Heart right ventricle (tissue), 16 donors: ENCODE results near the gene CHD6. TPM values are rescaled to one million over a fixed set of nuclear protein-coding genes. Genes with fewer than 3 reads are reported as not detected.
"Not testable (repeated sequence)": the region's sequence is repeated elsewhere in the genome, so short reads cannot be mapped to it uniquely, and the experiment has no call there.

ENCODE experiments used
- ATAC-seq, 8 donors: fragments of 200-7000 bp; cut with Tn5 transposase; one replicate each; pipeline ENCODE4 v1.9.1; 2020; ENCODE audit warnings: mild to moderate bottlenecking in 8 of 8, moderate library complexity in 8 of 8, moderate number of reproducible peaks in 1 of 8
- DNase-seq, 2 donors: peaks; one replicate each; pipeline ENCODE4 v3.0.0-alpha.2; 2020
- H3K27ac ChIP-seq, 10 donors: fragments of 200-600 bp; sonication (generic) in 2 of 10; one replicate each; pipeline versions ENCODE4 v1.5.0 to v1.8.0; 2020 to 2022; ENCODE audit warnings: mild to moderate bottlenecking in 3 of 10
- H3K27me3 ChIP-seq, 7 donors: fragments of 200-600 bp; one replicate each; pipeline ENCODE4 v1.8.0; 2021 to 2022; ENCODE audit warnings: mild to moderate bottlenecking in 2 of 7
- H3K36me3 ChIP-seq, 9 donors: fragments of 200-600 bp; sonication (generic) in 1 of 9; one replicate each; pipeline versions ENCODE4 v1.5.0 to v1.8.0; 2020 to 2022; ENCODE audit warnings: mild to moderate bottlenecking in 2 of 9
- H3K4me1 ChIP-seq, 9 donors: fragments of 200-600 bp; sonication (generic) in 1 of 9; one replicate each; pipeline versions ENCODE4 v1.5.0 to v1.8.0; 2020 to 2022; ENCODE audit warnings: mild to moderate bottlenecking in 4 of 9
- H3K4me3 ChIP-seq, 10 donors: fragments of 200-600 bp; sonication (generic) in 2 of 10; one replicate each; pipeline versions ENCODE4 v1.5.0 to v1.8.0; 2020 to 2022; ENCODE audit warnings: mild to moderate bottlenecking in 7 of 10, moderate library complexity in 2 of 10
- H3K9me3 ChIP-seq, 11 donors: fragments of 200-600 bp in 10 of 11; sonication (generic) in 2 of 11; one replicate each; pipeline versions ENCODE4 v1.5.0 to v1.8.0; 2013 to 2022; ENCODE audit warnings: mild to moderate bottlenecking in 2 of 11, control low read depth in 1 of 11, moderate library complexity in 1 of 11
- CTCF ChIP-seq, 9 donors: fragments of 200-600 bp; sonication (generic) in 2 of 9; IDR thresholded peaks; one replicate each; pipeline versions ENCODE4 v1.5.0 to v1.8.0; 2021 to 2022; ENCODE audit warnings: antibody characterized with exemption in 9 of 9, mild to moderate bottlenecking in 5 of 9, moderate library complexity in 1 of 9
- WGBS, 2 donors: extraction: QIAGEN DNeasy Blood & Tissue Kit; methylation state at CpG; one replicate each; pipeline ENCODE4 v1.1.7; 2013; ENCODE audit warnings: inconsistent platforms in 1 of 2; 5-methylcytosine and 5-hydroxymethylcytosine counted together
- intact Hi-C, 10 donors: fragments of 100-400 bp; cut with DNase I; formaldehyde crosslinking; loops; one replicate each; pipeline versions ENCODE4 v1.11.1 to v1.14.2; 2022
- polyA plus RNA-seq, 2 donors: library from polyadenylated mRNA; stranded (reverse); fragments of 200-250 nt; gene quantifications; one replicate each; pipeline ENCODE4 v1.2.3, GENCODE V29; 2013
- total RNA-seq, 10 donors: library from RNA; stranded (reverse); fragmentation: NEBNext Ultra II Directional in 3 of 10; extraction: Animal tissue kit (Norgen Biotek cat#: 25700) in 3 of 10; gene quantifications; one replicate each; pipeline versions ENCODE4 v1.2.1 to v1.2.4, GENCODE V29; 2021 to 2023
- donor health status: Arrhythmogenic right ventricular cardiomyopathy.
- donor health status: ischemic (EF 13 %, LVEDD 7.1; RV severe dilation, severe dysfunction).
- donor health status: healthy with polysubstance abuse.
- donor health status: DM: no; HTN: yes; CAD: no.
- donor health status: DM: no; HTN: no; CAD: no.
- donor health status: ischemic (EF 25% LVEDD 6.9; RV normal size, moderate dysfunction).
- donor health status: ischemic (EF 25% LVEDD 5.7; RV mildly dilated, moderate dysfunction).
- donor health status: healthy.
- donor health status: DM: yes; HTN: yes; CAD: no.
- donor health status: Ischemic cardiomyopathy.
- donor health status: ischemic (EF 35%, LVEDD 5.7; RV mildly dilated, moderate dysfunction).
- donor health status: nonischemic (EF 11% LVEDD 7.7; RV severe dilation, severe dysfunction).
- donor health status: DM: yes; HTN: yes; CAD: no.
- donor health status: PGD.
- donor health status: ischemic (EF 29% LVEDD 5.4; RV normal size, mild dysfunction).
- donor health status: nonischemic (EF 23%, LVEDD 6.1; RV moderate dilation, normal function).

Gene CHD6
- total and polyA plus RNA-seq, 12 donors: 3.0 to 52.9 (median 39.5) TPM

- WGBS, 2 donors: 76 to 79% methylated on average over 3 of the region's 3 CpGs
Measured at GRCh38 chr20:41540459-41540858, 77.7 kb downstream of the CHD6 start.

GRCh38 chr20:41538810-41539596 lies 79.2 kb downstream of the CHD6 start:
- DNase-seq (no peak), ATAC-seq (no peak)
- H3K27ac ChIP-seq: no peak overlapping the region
- peaks cover 0 to 29% (median 0%) of the 10 kb centered on the region in 9 donors for H3K4me1 ChIP-seq
- intact Hi-C loops: no loop called here
- peaks cover 0 to 11% (median 0%) of the 10 kb centered on the region in 11 donors for H3K9me3 ChIP-seq
- no peaks in the 10 kb centered on the region for H3K27me3 ChIP-seq
- peaks cover 0 to 30% (median 0%) of the 10 kb centered on the region in 9 donors for H3K36me3 ChIP-seq
- no peak for TF ChIP-seq CTCF (IDR thresholded peaks at IDR 0.05)
- 91 to 95% methylated on average over 8 of the region's 8 CpGs for WGBS, 2 donors
- no peak overlapping the region for H3K4me3 ChIP-seq

More at GRCh38 chr20:41540459-41540858, 77.7 kb downstream of the CHD6 start:
- H3K27ac ChIP-seq: no peak overlapping the region
- H3K36me3 ChIP-seq: peaks cover 0 to 30% (median 0%) of the 10 kb centered on the region in 9 donors
- no peak for ATAC-seq
- no peak for TF ChIP-seq CTCF (IDR thresholded peaks at IDR 0.05)
- H3K9me3 ChIP-seq: peaks cover 0 to 11% (median 0%) of the 10 kb centered on the region in 11 donors
- intact Hi-C loops: no loop called here
- no peaks in the 10 kb centered on the region for H3K27me3 ChIP-seq
- H3K4me3 ChIP-seq: no peak overlapping the region
- H3K4me1 ChIP-seq: peaks cover 0 to 25% (median 0%) of the 10 kb centered on the region in 9 donors
- no peak for DNase-seq

GRCh38 chr20:41537865-41538264 lies 80.3 kb downstream of the CHD6 start:
- DNase-seq (no peak), ATAC-seq (no peak)
- intact Hi-C loops: no loop called here
- Histone ChIP-seq H3K36me3 (peaks cover 0 to 36% (median 3%) of the 10 kb centered on the region in 9 donors), H3K9me3 (peaks cover 0 to 11% (median 0%) of the 10 kb centered on the region in 11 donors), H3K27me3 (no peaks in the 10 kb centered on the region), H3K27ac (no peak overlapping the region), H3K4me3 (no peak overlapping the region), H3K4me1 (peaks cover 0 to 33% (median 0%) of the 10 kb centered on the region in 9 donors)
- TF ChIP-seq CTCF (IDR thresholded peaks at IDR 0.05): no peak
- WGBS, 2 donors: 99 to 100% methylated on average over 4 of the region's 4 CpGs

GRCh38 chr20:41535551-41535950 lies 82.6 kb downstream of the CHD6 start:
- 97% methylated on average over 1 of the region's 1 CpG for WGBS, 2 donors
- H3K36me3 ChIP-seq: peaks cover 0 to 59% (median 18%) of the 10 kb centered on the region in 9 donors
- peaks cover 0 to 11% (median 0%) of the 10 kb centered on the region in 11 donors for H3K9me3 ChIP-seq
- DNase-seq, ATAC-seq, H3K4me3 ChIP-seq, H3K27ac ChIP-seq, intact Hi-C loops, H3K27me3 ChIP-seq: not testable (repeated sequence)
- H3K4me1 ChIP-seq: peaks cover 0 to 18% (median 0%) of the 10 kb centered on the region in 9 donors

- no peak for TF ChIP-seq CTCF (IDR thresholded peaks at IDR 0.05)
Measured at GRCh38 chr20:41534842-41535241, 83.3 kb downstream of the CHD6 start.

More at GRCh38 chr20:41534842-41535241, 83.3 kb downstream of the CHD6 start:
- DNase-seq: no peak
- intact Hi-C loops: no loop called here
- no peak for ATAC-seq
- WGBS, 2 donors: 82 to 94% methylated on average over 2 of the region's 2 CpGs
- peaks cover 0 to 11% (median 0%) of the 10 kb centered on the region in 11 donors for H3K9me3 ChIP-seq
- no peaks in the 10 kb centered on the region for H3K27me3 ChIP-seq
- no peak overlapping the region for H3K4me3 ChIP-seq
- H3K4me1 ChIP-seq: peaks cover 0 to 13% (median 0%) of the 10 kb centered on the region in 9 donors
- no peak overlapping the region for H3K27ac ChIP-seq
- H3K36me3 ChIP-seq: peaks cover 0 to 60% (median 18%) of the 10 kb centered on the region in 9 donors
